ENCODE results near the gene GFOD1.

GRCh38 chr6:13407709-13408695 lies 79.4 kb downstream of the GFOD1 start:
- no peak for TF ChIP-seq POLR2A (IDR thresholded peaks at IDR 0.05)
- no peak for TF ChIP-seq CTCF (IDR thresholded peaks at IDR 0.05)
- TF ChIP-seq EP300 (IDR thresholded peaks at IDR 0.05), result no peak

All from ovary (tissue), 3 donors.